B cell (primary cell): Measurements from ENCODE around the gene CCDC30. TPM values are rescaled to one million over a fixed set of nuclear protein-coding genes. Genes with fewer than 3 reads are reported as not detected.

Source experiments
- ATAC-seq: fragments of 200-7000 bp; cut with Tn5 transposase; one replicate; pipeline ENCODE4 v1.10.0; 2021; ENCODE audit warnings: low read depth, mild to moderate bottlenecking, moderate number of reproducible peaks, moderate library complexity
- CTCF ChIA-PET: fragments of 350-600 bp; sonication (Branson Sonifier 250); formaldehyde crosslinking; loops from one replicate; lab custom pipeline; 2021; ENCODE audit warnings: antibody characterized with exemption, inconsistent platforms; lab: Charles Lee
- POLR2A ChIA-PET: fragments of 350-600 bp; sonication (Branson Sonifier 250); formaldehyde crosslinking; loops from one replicate; lab custom pipeline; 2021; ENCODE audit warnings: antibody characterized with exemption; lab: Charles Lee
- DNase-seq: peaks from one replicate; pipeline ENCODE4 v3.0.0; 2013
- H2AFZ ChIP-seq: 2 replicates; pipeline ENCODE4 v1.6.1; 2012; ENCODE audit warnings: mild to moderate bottlenecking, low read depth, low read length; ENCODE audit not compliant: insufficient read depth, poor library complexity, severe bottlenecking
- H3K27ac ChIP-seq, 2 donors: 1 replicate in 1 of 2; 2 replicates in 1 of 2; pipeline ENCODE4 v1.5.1; 2012 to 2013; ENCODE audit warnings: low read length in 2 of 2, mild to moderate bottlenecking in 2 of 2, moderate library complexity in 1 of 2
- H3K27me3 ChIP-seq, 4 experiments: fragments of 200-600 bp in 1 of 4; sonication (generic) in 1 of 4; replicated peaks in 1 of 4; 1 replicate in 2 of 4; 2 replicates in 2 of 4; pipeline versions ENCODE4 v1.6.1 to v1.7.0; 2013 to 2016; ENCODE audit warnings: low read length in 3 of 4, mild to moderate bottlenecking in 2 of 4, mixed read lengths in 1 of 4, moderate library complexity in 1 of 4; ENCODE audit not compliant: insufficient read depth in 4 of 4, control insufficient read depth in 3 of 4; ENCODE audit errors: control extremely low read depth in 1 of 4
- H3K36me3 ChIP-seq, 2 experiments: replicated peaks in 1 of 2; 1 replicate in 1 of 2; 2 replicates in 1 of 2; pipeline versions ENCODE4 v1.6.1 to v1.7.1; 2013; ENCODE audit warnings: low read length in 1 of 2; ENCODE audit not compliant: insufficient read depth in 2 of 2, control insufficient read depth in 1 of 2; ENCODE audit errors: control extremely low read depth in 1 of 2, extremely low read depth in 1 of 2
- H3K4me1 ChIP-seq, 2 donors: fragments of 200-600 bp in 1 of 2; sonication (generic) in 1 of 2; 1 replicate in 1 of 2; 2 replicates in 1 of 2; pipeline versions ENCODE4 v1.5.1 to v1.6.1; 2013 to 2017; ENCODE audit warnings: low read length in 2 of 2; ENCODE audit not compliant: control insufficient read depth in 2 of 2, insufficient read depth in 2 of 2
- H3K4me2 ChIP-seq: replicated peaks from 2 replicates; pipeline ENCODE3; 2012; ENCODE audit warnings: mild to moderate bottlenecking, low read depth, low read length; ENCODE audit not compliant: poor library complexity, severe bottlenecking
- H3K4me3 ChIP-seq, 5 experiments: fragments of 200-600 bp in 1 of 5; sonication (generic) in 1 of 5; 1 replicate in 3 of 5; 2 replicates in 2 of 5; pipeline versions ENCODE4 v1.5.1 to v1.7.0; 2011 to 2016; ENCODE audit warnings: low read length in 4 of 5, mild to moderate bottlenecking in 4 of 5, low read depth in 2 of 5, control low read depth in 1 of 5, moderate library complexity in 1 of 5; ENCODE audit not compliant: insufficient read depth in 1 of 5; ENCODE audit errors: control extremely low read depth in 1 of 5, extremely low read depth in 1 of 5
- H3K79me2 ChIP-seq: fragments of 200-600 bp; sonication (generic); one replicate; pipeline ENCODE4 v1.6.0; 2016; ENCODE audit warnings: low read length; ENCODE audit not compliant: control insufficient read depth, insufficient read depth
- H3K9ac ChIP-seq: fragments of 200-600 bp; sonication (generic); 2 replicates; pipeline ENCODE4 v1.6.1; 2017; ENCODE audit warnings: mild to moderate bottlenecking, low read length, moderate library complexity
- H3K9me3 ChIP-seq, 3 donors: one replicate each; pipeline versions ENCODE4 v1.6.1 to v1.7.1; 2013; ENCODE audit warnings: low read length in 2 of 3; ENCODE audit not compliant: control insufficient read depth in 2 of 3, insufficient read depth in 1 of 3; ENCODE audit errors: control extremely low read depth in 1 of 3
- H4K20me1 ChIP-seq: 2 replicates; pipeline ENCODE4 v1.6.0; 2012; ENCODE audit warnings: mild to moderate bottlenecking, low read length; ENCODE audit not compliant: insufficient read depth, control insufficient read depth, poor library complexity, severe bottlenecking
- H3K27ac Mint-ChIP-seq: one replicate; pipeline ENCODE4 v1.8.0; 2021; ENCODE audit warnings: mixed read lengths
- H3K27me3 Mint-ChIP-seq: one replicate; pipeline ENCODE4 v1.8.0; 2021; ENCODE audit warnings: mixed read lengths
- H3K4me1 Mint-ChIP-seq: one replicate; pipeline ENCODE4 v1.8.0; 2021; ENCODE audit warnings: mixed read lengths
- H3K4me3 Mint-ChIP-seq: one replicate; pipeline ENCODE4 v1.8.0; 2021; ENCODE audit warnings: mixed read lengths
- H3K9me3 Mint-ChIP-seq: one replicate; pipeline ENCODE4 v1.8.0; 2022; ENCODE audit warnings: mixed read lengths; ENCODE audit not compliant: insufficient read depth
- CTCF ChIP-seq: fragments of 200-600 bp; IDR thresholded peaks from one replicate; pipeline ENCODE4 v1.8.0; 2022; ENCODE audit warnings: antibody characterized with exemption, mild to moderate bottlenecking
- EZH2 ChIP-seq: IDR thresholded peaks from 2 replicates; pipeline ENCODE4 v1.6.1; 2012; ENCODE audit warnings: borderline replicate concordance, low read depth, mild to moderate bottlenecking, moderate library complexity, low read length; ENCODE audit not compliant: insufficient read depth, poor library complexity, severe bottlenecking
- WGBS: methylation state at CpG from one replicate; pipeline ENCODE4 v1.1.5; 2013; ENCODE audit warnings: missing lambda C conversion rate; ENCODE audit not compliant: insufficient coverage; 5-methylcytosine and 5-hydroxymethylcytosine counted together
- intact Hi-C: fragments of 100-400 bp; cut with micrococcal nuclease; formaldehyde crosslinking; loops from one replicate; pipeline ENCODE4 v1.10.0; 2022
- polyA plus RNA-seq: library from polyadenylated mRNA; depleted of rRNA; stranded (reverse); fragments of >200 nt; gene quantifications from 2 replicates; pipeline ENCODE4 v1.2.3, GENCODE V29; 2012
- total RNA-seq, 2 donors: library from RNA; stranded (reverse); fragments of 120-200 nt in 1 of 2; gene quantifications; 1 replicate in 1 of 2; 2 replicates in 1 of 2; pipeline versions ENCODE4 v1.2.3 to v1.2.4, GENCODE V29; 2013 to 2022

CCDC30 gene
- total and polyA plus RNA-seq, 2 donors (not counting 1 experiment from before 2014, with no cell fraction given), result 1.4 to 7.4 TPM

- Mint-ChIP-seq H3K9me3 (no peaks in the 10 kb centered on the region), H3K27ac (no peak overlapping the region), H3K4me3 (no peak overlapping the region), H3K4me1 (no peaks in the 10 kb centered on the region), H3K27me3 (peaks cover 4% of the 10 kb centered on the region)
- Histone ChIP-seq H3K4me1 (no peaks in the 10 kb centered on the region), H3K9ac (no peak overlapping the region), H3K4me3 (no peak overlapping the region), H3K9me3 (no peaks in the 10 kb centered on the region), H2AFZ (no peak overlapping the region), H3K27ac (no peak overlapping the region), H3K27me3 (no peaks in the 10 kb centered on the region), H4K20me1 (no peaks in the 10 kb centered on the region), H3K4me2 (no peak overlapping the region), H3K36me3 (no peaks in the 10 kb centered on the region), H3K79me2 (no peaks in the 10 kb centered on the region)
- intact Hi-C loops, result no loop called here
- TF ChIP-seq EZH2 (no peak), CTCF (no peak)
- ChIA-PET CTCF (no interaction called here), POLR2A (no interaction called here)
- no peak for ATAC-seq
- WGBS, result no CpG with 5 or more reads among the region's 2 CpGs
- DNase-seq, result no peak
Observed at GRCh38 chr1:42439940-42440339, 23.1 kb upstream of the CCDC30 start.

GRCh38 chr1:42442662-42443061 is 20.4 kb upstream of the CCDC30 start:
- Histone ChIP-seq H2AFZ (no peak overlapping the region), H3K4me3 (no peak overlapping the region), H3K79me2 (no peaks in the 10 kb centered on the region), H3K27me3 (no peaks in the 10 kb centered on the region), H3K4me1 (no peaks in the 10 kb centered on the region), H3K9ac (no peak overlapping the region), H3K36me3 (no peaks in the 10 kb centered on the region), H3K4me2 (no peak overlapping the region), H4K20me1 (no peaks in the 10 kb centered on the region), H3K27ac (no peak overlapping the region), H3K9me3 (no peaks in the 10 kb centered on the region)
- WGBS, result 75% methylated on average over 1 of the region's 2 CpGs
- Mint-ChIP-seq H3K27ac (no peak overlapping the region), H3K9me3 (no peaks in the 10 kb centered on the region), H3K4me1 (no peaks in the 10 kb centered on the region), H3K27me3 (no peaks in the 10 kb centered on the region), H3K4me3 (no peak overlapping the region)
- no peak for TF ChIP-seq CTCF
- no peak for TF ChIP-seq EZH2
- DNase-seq (no peak), ATAC-seq (no peak)
- intact Hi-C loops, result no loop called here
- POLR2A ChIA-PET, result no interaction called here
- CTCF ChIA-PET, result no interaction called here
